Esophagus squamous epithelium (tissue), 4 donors: ENCODE data around the gene FMO4.

ENCODE experiments used
- CTCF ChIP-seq, 6 experiments: fragments of 450-650 bp in 4 of 6; fragments of 200-600 bp in 2 of 6; sonication (generic) in 2 of 6; IDR thresholded peaks; one replicate each; pipeline ENCODE4 v1.5.1; 2016 to 2019; ENCODE audit warnings: antibody characterized with exemption in 6 of 6, mild to moderate bottlenecking in 4 of 6, moderate library complexity in 4 of 6
- POLR2A ChIP-seq, 4 donors: fragments of 450-650 bp; IDR thresholded peaks; one replicate each; pipeline ENCODE4 v1.6.1; 2017; ENCODE audit warnings: antibody characterized with exemption in 4 of 4, mild to moderate bottlenecking in 4 of 4, moderate library complexity in 3 of 4

GRCh38 chr1:171279678-171280077 is 34.3 kb upstream of the FMO4 start:
- TF ChIP-seq CTCF (IDR thresholded peaks at IDR 0.05) (no peak), POLR2A (IDR thresholded peaks at IDR 0.05) (no peak)
